Keratinocyte (primary cell): ENCODE results near the gene BARD1. TPM values are rescaled to one million over a fixed set of nuclear protein-coding genes. Genes with fewer than 3 reads are reported as not detected.
A peak's percentile ranks its signal among the peaks of the same experiment; 100 is the strongest.

Experiments
- DNase-seq: peaks from one replicate; pipeline ENCODE4 v3.0.0-alpha.2; 2011; ENCODE audit warnings: low read depth, missing footprints, low spot score
- FAIRE-seq: peaks from 2 replicates; lab custom pipeline; 2011; peaks lifted over from hg19 to GRCh38; lab: Jason Lieb, UNC
- H2AFZ ChIP-seq: 2 replicates; pipeline ENCODE4 v1.6.0; 2012; ENCODE audit warnings: low read length, control low read depth, inconsistent platforms; ENCODE audit not compliant: control insufficient read depth
- H3K27ac ChIP-seq: 2 replicates; pipeline ENCODE4 v1.5.1; 2011; ENCODE audit warnings: low read length; ENCODE audit not compliant: control insufficient read depth, insufficient read depth
- H3K27me3 ChIP-seq: 3 replicates; pipeline ENCODE4 v1.6.0; 2011; ENCODE audit warnings: low read length; ENCODE audit not compliant: control insufficient read depth, insufficient read depth; ENCODE audit errors: extremely low read depth
- H3K36me3 ChIP-seq, 2 experiments: 2 replicates in 1 of 2; 3 replicates in 1 of 2; pipeline ENCODE4 v1.5.1; 2011; ENCODE audit warnings: low read length in 2 of 2, mild to moderate bottlenecking in 1 of 2; ENCODE audit not compliant: control insufficient read depth in 2 of 2, insufficient read depth in 2 of 2; ENCODE audit errors: extremely low read depth in 1 of 2
- H3K4me1 ChIP-seq: 3 replicates; pipeline ENCODE4 v1.5.1; 2011; ENCODE audit warnings: low read length; ENCODE audit not compliant: control insufficient read depth, insufficient read depth; ENCODE audit errors: extremely low read depth
- H3K4me2 ChIP-seq: 3 replicates; pipeline ENCODE4 v1.6.0; 2011; ENCODE audit warnings: low read depth, low read length; ENCODE audit not compliant: control insufficient read depth, insufficient read depth; ENCODE audit errors: extremely low read depth
- H3K4me3 ChIP-seq, 3 experiments: fragments of 200-600 bp in 1 of 3; sonication (generic) in 1 of 3; 2 replicates in 2 of 3; 3 replicates in 1 of 3; pipeline ENCODE4 v1.5.1; 2011 to 2016; ENCODE audit warnings: low read length in 3 of 3, mild to moderate bottlenecking in 3 of 3, control low read depth in 2 of 3, inconsistent platforms in 1 of 3, low read depth in 1 of 3, mixed read lengths in 1 of 3, mixed run types in 1 of 3, moderate library complexity in 1 of 3; ENCODE audit not compliant: control insufficient read depth in 2 of 3, insufficient read depth in 2 of 3; ENCODE audit errors: extremely low read depth in 1 of 3
- H3K79me2 ChIP-seq: 2 replicates; pipeline ENCODE4 v1.6.0; 2012; ENCODE audit warnings: low read length; ENCODE audit not compliant: control insufficient read depth, insufficient read depth
- H3K9ac ChIP-seq: 3 replicates; pipeline ENCODE4 v1.6.0; 2011; ENCODE audit warnings: low read length; ENCODE audit not compliant: control insufficient read depth, insufficient read depth; ENCODE audit errors: extremely low read depth
- H3K9me1 ChIP-seq: 3 replicates; pipeline ENCODE4 v1.6.0; 2011; ENCODE audit warnings: low read length; ENCODE audit not compliant: control insufficient read depth, insufficient read depth; ENCODE audit errors: extremely low read depth
- H3K9me3 ChIP-seq: 2 replicates; pipeline ENCODE4 v1.5.1; 2012; ENCODE audit warnings: low read depth, low read length; ENCODE audit not compliant: control insufficient read depth
- H4K20me1 ChIP-seq: 3 replicates; pipeline ENCODE4 v1.6.0; 2011; ENCODE audit warnings: low read length; ENCODE audit not compliant: control insufficient read depth, insufficient read depth; ENCODE audit errors: extremely low read depth
- EZH2 ChIP-seq: IDR thresholded peaks from one replicate; pipeline ENCODE4 v1.6.1; 2012; ENCODE audit warnings: inconsistent platforms, mild to moderate bottlenecking, low read length, moderate library complexity
- dilution Hi-C: fragments of 300-500 bp; cut with MboI; formaldehyde crosslinking; loops from one replicate; pipeline ENCODE4 v1.7.0; 2020; ENCODE audit warnings: low sequenced_read_pairs; ENCODE audit not compliant: extremely low pct_ligation_motif_present
- polyA plus RNA-seq, 5 experiments: library from polyadenylated mRNA; depleted of rRNA in 3 of 5; stranded (reverse) in 3 of 5; stranded (forward) in 1 of 5; unstranded in 1 of 5; fragments of >200 nt; gene quantifications; 1 replicate in 1 of 5; 2 replicates in 3 of 5; 3 replicates in 1 of 5; pipeline versions ENCODE4 v1.2.1 to v1.2.3, GENCODE V29; 2011 to 2012; ENCODE audit warnings: missing spikeins in 2 of 5, low read depth in 1 of 5, low replicate concordance in 1 of 5
- TF ChIP-seq, protein P1 (sequence below), 3 experiments: IDR thresholded peaks in 1 of 3; conservative IDR thresholded peaks in 1 of 3; optimal IDR thresholded peaks in 1 of 3; 2 replicates in 2 of 3; 3 replicates in 1 of 3; pipeline versions ENCODE3 to v1.5.1; 2011; ENCODE audit warnings: low read length in 3 of 3, mild to moderate bottlenecking in 3 of 3, moderate library complexity in 2 of 3, control low read depth in 1 of 3, inconsistent platforms in 1 of 3; ENCODE audit not compliant: insufficient read depth in 2 of 3; ENCODE audit errors: extremely low read depth in 1 of 3

The BARD1 gene
- polyA plus RNA-seq, 1 donor (not counting 4 experiments of a cell fraction or from before 2014, with no cell fraction given) = 4.6 TPM

DNA sequence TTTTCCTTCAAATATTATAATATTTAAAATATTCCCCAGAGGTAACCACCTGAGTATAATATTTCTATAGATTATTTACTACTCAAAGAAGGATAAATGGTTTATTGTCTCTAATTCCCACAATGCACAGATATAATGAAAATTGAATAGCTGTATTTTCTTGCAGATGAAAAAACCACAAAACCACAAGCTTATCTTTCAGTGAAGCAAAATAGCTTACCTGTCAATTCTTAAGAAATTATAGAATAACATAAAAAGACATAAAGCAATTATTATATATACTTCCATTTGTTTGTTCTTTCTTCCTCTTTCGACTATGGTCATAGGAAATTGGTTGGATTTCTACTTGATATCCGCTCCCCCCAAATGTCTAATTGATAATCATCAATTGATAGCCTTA, 98.8 kb downstream of the BARD1 start:
- no peak for FAIRE-seq
- Histone ChIP-seq H3K4me2 (no peak overlapping the region), H3K27ac (no peak overlapping the region), H2AFZ (no peak overlapping the region), H3K9ac (no peak overlapping the region), H3K27me3 (no peaks in the 10 kb centered on the region), H3K9me1 (no peaks in the 10 kb centered on the region), H3K36me3 (no peaks in the 10 kb centered on the region), H3K4me1 (no peaks in the 10 kb centered on the region), H3K9me3 (no peaks in the 10 kb centered on the region), H3K4me3 (no peak overlapping the region), H4K20me1 (no peaks in the 10 kb centered on the region), H3K79me2 (no peaks in the 10 kb centered on the region)
- no peak for DNase-seq
- no peak for TF ChIP-seq EZH2
- TF ChIP-seq, protein P1, sequence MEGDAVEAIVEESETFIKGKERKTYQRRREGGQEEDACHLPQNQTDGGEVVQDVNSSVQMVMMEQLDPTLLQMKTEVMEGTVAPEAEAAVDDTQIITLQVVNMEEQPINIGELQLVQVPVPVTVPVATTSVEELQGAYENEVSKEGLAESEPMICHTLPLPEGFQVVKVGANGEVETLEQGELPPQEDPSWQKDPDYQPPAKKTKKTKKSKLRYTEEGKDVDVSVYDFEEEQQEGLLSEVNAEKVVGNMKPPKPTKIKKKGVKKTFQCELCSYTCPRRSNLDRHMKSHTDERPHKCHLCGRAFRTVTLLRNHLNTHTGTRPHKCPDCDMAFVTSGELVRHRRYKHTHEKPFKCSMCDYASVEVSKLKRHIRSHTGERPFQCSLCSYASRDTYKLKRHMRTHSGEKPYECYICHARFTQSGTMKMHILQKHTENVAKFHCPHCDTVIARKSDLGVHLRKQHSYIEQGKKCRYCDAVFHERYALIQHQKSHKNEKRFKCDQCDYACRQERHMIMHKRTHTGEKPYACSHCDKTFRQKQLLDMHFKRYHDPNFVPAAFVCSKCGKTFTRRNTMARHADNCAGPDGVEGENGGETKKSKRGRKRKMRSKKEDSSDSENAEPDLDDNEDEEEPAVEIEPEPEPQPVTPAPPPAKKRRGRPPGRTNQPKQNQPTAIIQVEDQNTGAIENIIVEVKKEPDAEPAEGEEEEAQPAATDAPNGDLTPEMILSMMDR (optimal IDR thresholded peaks at IDR 0.05 in 1 of 3, IDR thresholded peaks at IDR 0.05 in 1 of 3, conservative IDR thresholded peaks at IDR 0.05 in 1 of 3; ENCODE audit: extremely low read depth in 1 of 3, insufficient read depth in 2 of 3, low read length in 3 of 3) = no peak
- dilution Hi-C loops = no loop called here

DNA sequence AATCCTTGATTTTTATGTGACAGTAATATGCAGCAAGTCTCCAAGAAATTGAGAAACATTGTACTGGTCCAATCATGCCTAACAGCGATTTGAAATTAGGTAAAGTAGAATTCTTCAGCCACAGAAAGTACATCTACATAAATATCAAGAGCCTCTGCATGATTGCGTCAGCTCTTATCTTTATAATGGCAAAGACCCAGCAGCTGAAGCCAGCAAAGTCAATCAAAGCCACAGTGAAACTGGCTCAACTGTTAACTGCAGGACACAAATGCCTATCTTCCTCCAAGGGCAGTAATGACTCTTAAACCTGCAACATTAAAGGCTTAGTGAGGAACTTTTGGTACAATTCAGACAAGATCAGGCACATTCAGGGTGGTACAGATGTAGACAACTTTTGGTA, 102.5 kb downstream of the BARD1 start:
- no peak overlapping the region for H3K27ac ChIP-seq
- dilution Hi-C loops = no loop called here
- DNase-seq (no peak), FAIRE-seq (peak; percentile 59)
- H3K79me2 ChIP-seq = no peaks in the 10 kb centered on the region
- H3K9me3 ChIP-seq = no peaks in the 10 kb centered on the region
- H3K4me1 ChIP-seq = no peaks in the 10 kb centered on the region
- H3K4me2 ChIP-seq = no peak overlapping the region
- H4K20me1 ChIP-seq = no peaks in the 10 kb centered on the region
- no peaks in the 10 kb centered on the region for H3K9me1 ChIP-seq
- H3K4me3 ChIP-seq = no peak overlapping the region
- no peaks in the 10 kb centered on the region for H3K27me3 ChIP-seq
- H2AFZ ChIP-seq = no peak overlapping the region
- no peaks in the 10 kb centered on the region for H3K36me3 ChIP-seq
- no peak for TF ChIP-seq EZH2
- H3K9ac ChIP-seq = no peak overlapping the region

DNA sequence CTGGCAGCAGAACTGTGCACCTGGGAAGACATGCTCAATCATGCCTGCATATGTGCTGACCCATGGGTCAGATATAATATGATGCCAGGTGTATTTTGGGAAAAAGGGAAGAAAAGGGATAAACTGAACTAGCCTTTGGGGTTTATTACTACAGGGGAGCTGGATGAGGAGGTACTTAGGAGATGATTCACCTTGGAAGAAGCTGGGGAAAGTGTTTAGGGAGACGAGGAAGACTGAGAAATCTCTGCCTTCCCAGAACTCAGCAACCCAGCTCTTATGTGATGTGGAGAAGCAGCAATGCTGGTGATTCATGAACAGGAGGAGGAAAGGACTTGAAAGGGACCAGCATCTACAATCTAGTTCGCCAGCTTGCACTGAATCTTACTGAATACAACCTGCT, 110.2 kb downstream of the BARD1 start:
- Histone ChIP-seq H3K9me1 (no peaks in the 10 kb centered on the region), H2AFZ (peak overlapping the region; percentile 13), H3K27me3 (no peaks in the 10 kb centered on the region), H3K4me3 (no peak overlapping the region), H4K20me1 (no peaks in the 10 kb centered on the region), H3K4me1 (peaks cover 10% of the 10 kb centered on the region), H3K9me3 (no peaks in the 10 kb centered on the region), H3K9ac (no peak overlapping the region), H3K79me2 (no peaks in the 10 kb centered on the region), H3K4me2 (peak overlapping the region; percentile 1), H3K36me3 (no peaks in the 10 kb centered on the region), H3K27ac (no peak overlapping the region)
- TF ChIP-seq EZH2 = no peak
- TF ChIP-seq, protein P1 (optimal IDR thresholded peaks at IDR 0.05 in 1 of 3, IDR thresholded peaks at IDR 0.05 in 1 of 3, conservative IDR thresholded peaks at IDR 0.05 in 1 of 3; ENCODE audit: extremely low read depth in 1 of 3, insufficient read depth in 2 of 3, low read length in 3 of 3) = no peak
- DNase-seq = no peak
- dilution Hi-C loops = no loop called here
- peak; percentile 81 for FAIRE-seq
